GM10248 (cell line): ENCODE data around the gene REC8.

Experiments used
- CTCF ChIA-PET: fragments of 300-600 bp; sonication (Branson Sonifier 250); formaldehyde crosslinking; extraction: SDS; loops from one replicate; lab custom pipeline; 2021; ENCODE audit warnings: antibody characterized with exemption; lab: Yijun Ruan, JAX
- POLR2A ChIA-PET: fragments of 350-650 bp; sonication (Branson Sonifier 250); formaldehyde crosslinking; extraction: SDS; loops from one replicate; lab custom pipeline; 2020; ENCODE audit warnings: antibody characterized with exemption; lab: Yijun Ruan, JAX
- DNase-seq: peaks from one replicate; pipeline ENCODE4 v3.0.0; 2012; ENCODE audit errors: extremely low spot score
- TF ChIP-seq, protein P1 (sequence below): IDR thresholded peaks from 2 replicates; pipeline ENCODE4 v1.5.1; 2012; ENCODE audit warnings: mild to moderate bottlenecking, low read depth; ENCODE audit errors: extremely low read depth, missing control alignments, control extremely low read depth

The REC8 gene

GRCh38 chr14:24190416-24190815, 18.5 kb downstream of the REC8 start:
- no peak for DNase-seq
- ChIA-PET CTCF (interaction anchor here (2.5 kb wide), 1 partner anchor 25 kb away, joined by 8 read pairs; the partner anchor contains the start of gene MDP1), POLR2A (no interaction called here)
- TF ChIP-seq, protein P1, sequence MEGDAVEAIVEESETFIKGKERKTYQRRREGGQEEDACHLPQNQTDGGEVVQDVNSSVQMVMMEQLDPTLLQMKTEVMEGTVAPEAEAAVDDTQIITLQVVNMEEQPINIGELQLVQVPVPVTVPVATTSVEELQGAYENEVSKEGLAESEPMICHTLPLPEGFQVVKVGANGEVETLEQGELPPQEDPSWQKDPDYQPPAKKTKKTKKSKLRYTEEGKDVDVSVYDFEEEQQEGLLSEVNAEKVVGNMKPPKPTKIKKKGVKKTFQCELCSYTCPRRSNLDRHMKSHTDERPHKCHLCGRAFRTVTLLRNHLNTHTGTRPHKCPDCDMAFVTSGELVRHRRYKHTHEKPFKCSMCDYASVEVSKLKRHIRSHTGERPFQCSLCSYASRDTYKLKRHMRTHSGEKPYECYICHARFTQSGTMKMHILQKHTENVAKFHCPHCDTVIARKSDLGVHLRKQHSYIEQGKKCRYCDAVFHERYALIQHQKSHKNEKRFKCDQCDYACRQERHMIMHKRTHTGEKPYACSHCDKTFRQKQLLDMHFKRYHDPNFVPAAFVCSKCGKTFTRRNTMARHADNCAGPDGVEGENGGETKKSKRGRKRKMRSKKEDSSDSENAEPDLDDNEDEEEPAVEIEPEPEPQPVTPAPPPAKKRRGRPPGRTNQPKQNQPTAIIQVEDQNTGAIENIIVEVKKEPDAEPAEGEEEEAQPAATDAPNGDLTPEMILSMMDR = no peak

DNA sequence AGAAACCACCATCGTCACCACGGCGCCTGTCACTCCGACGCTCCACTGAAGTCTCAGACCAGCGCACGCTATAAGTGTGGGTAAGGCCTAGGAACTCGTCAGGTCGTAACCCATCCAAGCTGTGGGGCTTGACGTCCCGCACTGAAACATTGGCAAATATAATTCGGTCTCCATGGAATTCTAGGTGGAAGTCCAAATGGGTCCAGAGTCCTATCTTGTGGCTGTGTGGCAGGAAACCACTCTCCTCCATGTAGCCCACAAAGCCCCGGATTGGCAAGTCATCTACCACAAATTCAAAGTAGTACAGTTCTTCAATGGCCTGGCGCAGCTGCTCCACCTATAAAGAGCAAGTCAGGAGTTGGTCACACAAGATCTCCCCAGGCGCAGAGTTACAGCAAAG, 21.1 kb downstream of the REC8 start:
- TF ChIP-seq, protein P1 = no peak
- no peak for DNase-seq
- CTCF ChIA-PET = interaction anchor here (1.0 kb wide), 1 partner anchor 18 kb away, joined by 3 read pairs; no protein-coding TSS in a partner anchor
- POLR2A ChIA-PET = no interaction called here

GRCh38 chr14:24194186-24194872, 22.4 kb downstream of the REC8 start:
- TF ChIP-seq, protein P1 = no peak
- POLR2A ChIA-PET = interaction anchor here (0.6 to 1.9 kb wide), 4 partner anchors 12 to 80 kb away, joined by 4 to 13 read pairs (median 5); partner anchors contain the start of genes DCAF11, NRL and TINF2
- DNase-seq = no peak
- CTCF ChIA-PET = interaction anchor here (0.7 to 2.7 kb wide), 5 partner anchors 9 to 103 kb away, joined by 3 to 15 read pairs (median 4); partner anchors contain the start of genes IRF9 and MDP1

DNA sequence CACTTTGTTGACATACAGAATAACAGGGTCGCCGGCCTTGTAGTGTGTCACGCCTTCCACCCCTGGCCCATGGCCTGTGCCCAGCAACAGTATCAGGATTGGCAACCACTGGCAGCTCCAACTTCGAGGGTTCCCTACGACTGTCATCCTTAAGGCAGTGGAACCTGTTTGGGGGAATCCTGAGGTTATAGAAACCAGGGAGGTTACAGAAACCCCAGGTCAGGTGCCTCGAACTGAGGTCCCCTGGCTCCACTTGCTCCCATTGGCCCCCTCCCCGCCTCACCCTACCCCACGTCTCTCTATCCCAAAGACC, 22.9 kb downstream of the REC8 start:
- ChIA-PET CTCF (interaction anchor here (0.7 to 2.7 kb wide), 6 partner anchors 9 to 102 kb away, joined by 3 to 15 read pairs (median 5); partner anchors contain the start of genes IRF9 and MDP1), POLR2A (interaction anchor here (0.6 to 2.0 kb wide), 5 partner anchors 12 to 80 kb away, joined by 4 to 14 read pairs (median 5); partner anchors contain the start of genes CHMP4A, DCAF11, NRL and TINF2)
- DNase-seq = no peak
- TF ChIP-seq, protein P1 = no peak

GRCh38 chr14:24195186-24196070, 23.5 kb downstream of the REC8 start, which contains the start of gene TM9SF1:
TSS of gene TM9SF1 (minus strand) at chr14:24195441. CDS start at chr14:24195019, 422 bp downstream.
- POLR2A ChIA-PET = interaction anchor here (0.6 to 2.0 kb wide), 9 partner anchors 11 to 590 kb away, joined by 3 to 14 read pairs (median 5); partner anchors contain the start of genes CHMP4A, DCAF11, NRL and TINF2
- DNase-seq = peak; percentile 94
- CTCF ChIA-PET = interaction anchor here (0.6 to 2.7 kb wide), 15 partner anchors 10 to 138 kb away, joined by 3 to 15 read pairs (median 3); partner anchors contain the start of genes CHMP4A, IRF9, MDP1 and RNF31
- TF ChIP-seq, protein P1 = no peak
